Endothelial cell of umbilical vein (primary cell): ENCODE measurements around the gene ZBTB32. TPM values are rescaled to one million over a fixed set of nuclear protein-coding genes. Genes with fewer than 3 reads are reported as not detected.

Source experiments
- BruUV-seq: library from RNA; stranded (reverse); fragments of 400-500 nt; replicated peaks from 2 replicates; lab custom pipeline; 2021; lab: Mats Ljungman, UMichigan
- CTCF ChIA-PET: fragments of 300-600, 350-600 bp; sonication (Branson Sonifier 250); formaldehyde crosslinking; loops from one replicate; lab custom pipeline; 2021; ENCODE audit warnings: antibody characterized with exemption, inconsistent platforms; lab: Charles Lee
- POLR2A ChIA-PET: fragments of 300-600, 350-600 bp; sonication (Branson Sonifier 250); formaldehyde crosslinking; loops from one replicate; lab custom pipeline; 2021; ENCODE audit warnings: antibody characterized with exemption, inconsistent platforms; lab: Charles Lee
- DNase-seq: peaks from one replicate; pipeline ENCODE4 v3.0.0-alpha.2; 2011; ENCODE audit warnings: low read depth, low spot score
- FAIRE-seq: peaks from 2 replicates; lab custom pipeline; 2011; peaks lifted over from hg19 to GRCh38; lab: Jason Lieb, UNC
- H2AFZ ChIP-seq: 2 replicates; pipeline ENCODE4 v1.6.0; 2012; ENCODE audit warnings: low read depth, low read length, control low read depth, inconsistent platforms
- H3K27ac ChIP-seq: 2 replicates; pipeline ENCODE4 v1.5.1; 2011; ENCODE audit warnings: low read depth, mild to moderate bottlenecking, control low read depth, low read length, moderate library complexity; ENCODE audit not compliant: insufficient read depth
- H3K27me3 ChIP-seq, 2 experiments: 2 replicates each; pipeline versions ENCODE4 v1.6.0 to v1.6.1; 2011; ENCODE audit warnings: low read length in 2 of 2, mixed read lengths in 1 of 2; ENCODE audit not compliant: control insufficient read depth in 2 of 2, insufficient read depth in 2 of 2
- H3K36me3 ChIP-seq, 2 experiments: 2 replicates in 1 of 2; 3 replicates in 1 of 2; pipeline ENCODE4 v1.5.1; 2011; ENCODE audit warnings: low read length in 2 of 2, mild to moderate bottlenecking in 1 of 2, moderate library complexity in 1 of 2; ENCODE audit not compliant: control insufficient read depth in 2 of 2, insufficient read depth in 2 of 2; ENCODE audit errors: extremely low read depth in 1 of 2
- H3K4me1 ChIP-seq: 3 replicates; pipeline ENCODE4 v1.5.1; 2011; ENCODE audit warnings: mild to moderate bottlenecking, low read length; ENCODE audit not compliant: control insufficient read depth, insufficient read depth; ENCODE audit errors: extremely low read depth
- H3K4me2 ChIP-seq: 2 replicates; pipeline ENCODE4 v1.6.1; 2011; ENCODE audit warnings: low read length, control low read depth, mixed read lengths; ENCODE audit not compliant: insufficient read depth
- H3K4me3 ChIP-seq, 3 experiments: fragments of 200-600 bp in 1 of 3; sonication (generic), shearing (Covaris generic) in 1 of 3; replicated peaks in 1 of 3; 2 replicates each; pipeline ENCODE4 v1.5.1; 2011 to 2016; ENCODE audit warnings: control low read depth in 3 of 3, low read length in 3 of 3, mild to moderate bottlenecking in 2 of 3, inconsistent platforms in 1 of 3, low read depth in 1 of 3, moderate library complexity in 1 of 3; ENCODE audit not compliant: insufficient read depth in 1 of 3
- H3K79me2 ChIP-seq: 2 replicates; pipeline ENCODE4 v1.6.0; 2012; ENCODE audit warnings: low read length, inconsistent platforms; ENCODE audit not compliant: control insufficient read depth, insufficient read depth
- H3K9ac ChIP-seq: replicated peaks from 2 replicates; pipeline ENCODE3; 2011; ENCODE audit warnings: low read length, control low read depth; ENCODE audit not compliant: insufficient read depth; ENCODE audit errors: extremely low read depth
- H3K9me1 ChIP-seq: replicated peaks from 3 replicates; pipeline ENCODE4 v1.6.0; 2011; ENCODE audit warnings: mild to moderate bottlenecking, low read length; ENCODE audit not compliant: control insufficient read depth, insufficient read depth; ENCODE audit errors: extremely low read depth
- H3K9me3 ChIP-seq: replicated peaks from 2 replicates; pipeline ENCODE4 v1.5.1; 2012; ENCODE audit warnings: low read length, inconsistent platforms; ENCODE audit not compliant: control insufficient read depth, insufficient read depth
- H4K20me1 ChIP-seq: replicated peaks from 2 replicates; pipeline ENCODE3; 2011; ENCODE audit warnings: mild to moderate bottlenecking, low read length; ENCODE audit not compliant: control insufficient read depth, insufficient read depth; ENCODE audit errors: extremely low read depth
- CTCF ChIP-seq, 2 donors: IDR thresholded peaks; 1 replicate in 1 of 2; 2 replicates in 1 of 2; pipeline ENCODE4 v1.5.1; 2011; ENCODE audit warnings: low read length in 2 of 2, mild to moderate bottlenecking in 2 of 2, moderate library complexity in 2 of 2, control low read depth in 1 of 2, inconsistent platforms in 1 of 2, low read depth in 1 of 2; ENCODE audit not compliant: insufficient read depth in 1 of 2; ENCODE audit errors: extremely low read depth in 1 of 2
- EZH2 ChIP-seq: IDR thresholded peaks from 2 replicates; pipeline ENCODE4 v1.6.1; 2012; ENCODE audit warnings: borderline replicate concordance, low read depth, mild to moderate bottlenecking, moderate library complexity, low read length, inconsistent platforms; ENCODE audit not compliant: severe bottlenecking
- GATA2 ChIP-seq: IDR thresholded peaks from 2 replicates; pipeline ENCODE4 v1.7.0; 2011; ENCODE audit warnings: low read depth, mild to moderate bottlenecking, moderate library complexity, mixed read lengths, low read length; ENCODE audit not compliant: insufficient read length, insufficient read depth
- JUN ChIP-seq: IDR thresholded peaks from 2 replicates; pipeline ENCODE4 v1.6.1; 2011; ENCODE audit warnings: borderline replicate concordance, low read depth; ENCODE audit not compliant: insufficient read length, insufficient read depth
- MAX ChIP-seq: IDR thresholded peaks from 2 replicates; pipeline ENCODE4 v1.6.1; 2011; ENCODE audit not compliant: insufficient read depth, insufficient read length
- MYC ChIP-seq: IDR thresholded peaks from one replicate; pipeline ENCODE4 v1.6.1; 2011; ENCODE audit warnings: mild to moderate bottlenecking, low read depth, low read length
- POLR2A ChIP-seq: IDR thresholded peaks from 2 replicates; pipeline ENCODE4 v1.6.1; 2012; ENCODE audit warnings: low read depth, mild to moderate bottlenecking, control low read depth, low read length
- POLR2AphosphoS5 ChIP-seq: IDR thresholded peaks from 2 replicates; pipeline ENCODE4 v1.6.1; 2012; ENCODE audit warnings: low read depth, mild to moderate bottlenecking, control low read depth, low read length, moderate library complexity; ENCODE audit not compliant: insufficient read depth
- dilution Hi-C: fragments of 300-500 bp; cut with MboI; formaldehyde crosslinking; loops from one replicate; pipeline ENCODE4 v1.15.0; 2019; ENCODE audit warnings: low sequenced_read_pairs; ENCODE audit not compliant: extremely low pct_ligation_motif_present
- intact Hi-C: fragments of 100-400 bp; cut with micrococcal nuclease; formaldehyde crosslinking; loops from one replicate; pipeline ENCODE4 v1.10.0; 2022
- polyA plus RNA-seq, 4 experiments: library from polyadenylated mRNA; depleted of rRNA in 3 of 4; stranded (reverse) in 3 of 4; unstranded in 1 of 4; fragments of >200 nt; gene quantifications; 2 replicates each; pipeline versions ENCODE4 v1.2.1 to v1.2.3, GENCODE V29; 2011 to 2012; ENCODE audit warnings: missing spikeins in 1 of 4
- total RNA-seq: library from RNA; stranded (reverse); gene quantifications from 2 replicates; pipeline ENCODE4 v1.2.3, GENCODE V29; 2021

The ZBTB32 gene
- total and polyA plus RNA-seq, 2 donors (not counting 3 experiments of a cell fraction or from before 2014, with no cell fraction given), result not detected

GRCh38 chr19:35741203-35741515 lies 36.8 kb downstream of the ZBTB32 start:
- no peak for FAIRE-seq
- Histone ChIP-seq H3K4me2 (peak overlapping the region; percentile 85), H2AFZ (peak overlapping the region; percentile 97), H3K27ac (peak overlapping the region; percentile 64), H3K9ac (peak overlapping the region; percentile 53), H3K9me3 (no peaks in the 10 kb centered on the region), H3K36me3 (peaks cover 5 to 22% of the 10 kb centered on the region in 2 experiments), H3K79me2 (peaks cover 5% of the 10 kb centered on the region), H3K9me1 (no peaks in the 10 kb centered on the region), H4K20me1 (no peaks in the 10 kb centered on the region), H3K4me3 (peak overlapping the region; percentile 25 to 62 (median 62)), H3K27me3 (no peaks in the 10 kb centered on the region), H3K4me1 (peaks cover 19% of the 10 kb centered on the region)
- BruUV-seq, result no TSS peak
- ChIA-PET CTCF (interaction anchor here (0.8 to 1.6 kb wide), 5 partner anchors 13 to 190 kb away, joined by 3 to 5 read pairs (median 3); no protein-coding TSS in a partner anchor), POLR2A (interaction anchor here (1.0 kb wide), 1 partner anchor 16 kb away, joined by 3 read pairs; no protein-coding TSS in a partner anchor)
- intact Hi-C loops (loop anchor here (1.0 kb wide), 1 partner anchor 190 kb away; no protein-coding TSS in a partner anchor), dilution Hi-C loops (no loop called here)
- no peak for DNase-seq
- TF ChIP-seq MYC, result no peak
- no peak for TF ChIP-seq POLR2A
- no peak for TF ChIP-seq JUN
- TF ChIP-seq POLR2AphosphoS5, result no peak
- peak in 1 of 2 donors; percentile 19 for TF ChIP-seq CTCF (IDR thresholded peaks at IDR 0.05; ENCODE audit: extremely low read depth in 1 of 2, insufficient read depth in 1 of 2, low read depth in 1 of 2, low read length in 2 of 2)
- no peak for TF ChIP-seq GATA2
- no peak for TF ChIP-seq MAX
- no peak for TF ChIP-seq EZH2
